SK-N-MC (cell line): Measurements from ENCODE around the gene STYX.

Source experiments
- EZH2 ChIP-seq: fragments of 200-600 bp; sonication (generic); IDR thresholded peaks from one replicate; pipeline ENCODE4 v1.6.1; 2017; ENCODE audit warnings: antibody characterized with exemption
- FOXP2 ChIP-seq: optimal IDR thresholded peaks from 2 replicates; pipeline ENCODE3; 2011; ENCODE audit warnings: mild to moderate bottlenecking, moderate library complexity; ENCODE audit not compliant: insufficient read depth; ENCODE audit errors: extremely low read length, control extremely low read depth

DNA sequence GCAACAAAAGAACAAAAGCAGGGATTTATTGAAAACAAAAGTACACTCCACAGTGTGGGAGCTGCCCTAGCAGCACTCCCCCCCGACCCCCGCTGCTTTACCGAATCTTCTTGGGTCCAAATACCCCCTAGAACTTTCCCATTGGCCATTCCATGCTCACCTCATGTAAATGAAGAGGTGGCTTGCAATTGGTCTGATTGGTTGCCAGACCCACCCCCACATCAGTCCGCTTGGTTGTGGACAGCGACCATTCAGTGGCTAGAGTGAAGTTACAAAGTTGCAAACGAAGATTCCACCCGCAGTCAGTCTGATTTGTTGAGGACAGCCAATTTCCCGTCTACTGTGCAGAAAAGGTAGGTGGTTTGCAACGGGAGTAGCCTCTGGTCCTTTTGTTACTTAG is 3.9 kb downstream of the STYX start:
- TF ChIP-seq EZH2 (no peak), FOXP2 (no peak)
